ENCODE results near the gene UCK2. TPM values are rescaled to one million over a fixed set of nuclear protein-coding genes. Genes with fewer than 3 reads are reported as not detected.

The UCK2 gene
- total RNA-seq, 1 experiment from 2014 or later = 77.9 TPM

DNA sequence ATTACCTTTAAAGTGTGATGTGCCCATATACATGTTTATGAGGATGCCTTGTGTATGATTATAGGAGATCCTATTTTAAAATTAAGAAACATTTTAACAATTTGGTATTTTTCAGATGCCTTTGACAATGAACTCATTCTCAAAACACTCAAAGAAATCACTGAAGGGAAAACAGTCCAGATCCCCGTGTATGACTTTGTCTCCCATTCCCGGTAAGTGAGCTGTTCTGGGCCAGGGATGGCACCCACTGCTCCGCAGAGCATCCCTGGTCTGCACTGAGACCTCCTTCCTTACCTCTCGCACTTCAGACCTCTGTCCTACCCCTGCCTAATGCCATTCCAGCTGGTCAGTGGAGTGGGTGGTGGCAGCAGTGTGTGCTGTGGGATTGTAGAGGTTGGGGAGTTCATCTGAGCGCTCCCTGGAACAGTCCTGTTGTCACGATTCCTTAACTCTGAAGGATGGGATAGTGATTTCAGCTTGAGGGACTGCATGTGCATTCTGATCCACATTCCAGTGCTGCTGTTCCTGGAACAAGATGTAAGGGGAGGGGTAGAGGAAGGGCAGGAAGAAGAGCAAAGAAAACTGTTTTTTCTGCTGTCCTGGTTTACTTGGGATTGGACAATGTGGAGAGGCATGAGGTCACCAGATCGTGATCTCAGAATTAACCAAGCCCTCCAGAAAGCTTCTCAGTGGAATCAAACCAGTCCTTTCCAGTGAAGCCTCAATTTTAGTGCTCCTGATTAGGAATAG, 63.9 kb downstream of the UCK2 start:
- no peak overlapping the region for H3T11ph ChIP-seq (ENCODE audit: low read length)
- H3K4me1 ChIP-seq (ENCODE audit: insufficient read depth, low read length) = no peaks in the 10 kb centered on the region
- peaks cover 12% of the 10 kb centered on the region; the same call in 1 of the 2 replicates for H3K79me2 ChIP-seq (ENCODE audit: insufficient read depth, low read length)
- Mint-ChIP-seq H3K4me3 (no peak overlapping the region), H3K9me3 (peaks cover 0 to 3% of the 10 kb centered on the region in 2 experiments; a peak in 2 of 5 replicates), H3K27me3 (ENCODE audit: low read depth) (no peaks in the 10 kb centered on the region), H3K27ac (peak overlapping the region in 2 of 3 experiments; percentile 2 to 40; a peak in 1 of 7 replicates), H3K4me1 (0 out of 4 replicates have a peak, but pooled peaks cover 0 to 3% of the 10 kb centered on the region in 2 experiments), H3K36me3 (ENCODE audit: insufficient read depth in 1 of 3, low read depth in 3 of 3) (peaks cover 40 to 65% (median 61%) of the 10 kb centered on the region in 3 experiments)
- H2AFZ ChIP-seq (ENCODE audit: low read length) = no peak overlapping the region
- no peak overlapping the region for H2BK20ac ChIP-seq (ENCODE audit: low read depth, low read length, poor library complexity, severe bottlenecking)
- no peak for DNase-seq
- H4K8ac ChIP-seq (replicated peaks; ENCODE audit: insufficient read length, low read depth, low read length) = no peak overlapping the region
- H2BK12ac ChIP-seq (ENCODE audit: insufficient read length, low read depth, low read length) = no peak overlapping the region
- no peak overlapping the region for H3K27ac ChIP-seq (ENCODE audit: insufficient read length, low read depth, low read length)
- H2BK15ac ChIP-seq (ENCODE audit: low read depth, low read length) = no peak overlapping the region
- H4K5ac ChIP-seq (ENCODE audit: insufficient read length, low read depth, low read length) = no peak overlapping the region
- no peak overlapping the region for H3K14ac ChIP-seq (ENCODE audit: insufficient read depth, low read length)
- H3K4me2 ChIP-seq (ENCODE audit: insufficient read depth, insufficient read length, low read length) = no peak overlapping the region
- H3K4ac ChIP-seq (ENCODE audit: low read depth, low read length) = no peak overlapping the region
- TF ChIP-seq, protein P1, sequence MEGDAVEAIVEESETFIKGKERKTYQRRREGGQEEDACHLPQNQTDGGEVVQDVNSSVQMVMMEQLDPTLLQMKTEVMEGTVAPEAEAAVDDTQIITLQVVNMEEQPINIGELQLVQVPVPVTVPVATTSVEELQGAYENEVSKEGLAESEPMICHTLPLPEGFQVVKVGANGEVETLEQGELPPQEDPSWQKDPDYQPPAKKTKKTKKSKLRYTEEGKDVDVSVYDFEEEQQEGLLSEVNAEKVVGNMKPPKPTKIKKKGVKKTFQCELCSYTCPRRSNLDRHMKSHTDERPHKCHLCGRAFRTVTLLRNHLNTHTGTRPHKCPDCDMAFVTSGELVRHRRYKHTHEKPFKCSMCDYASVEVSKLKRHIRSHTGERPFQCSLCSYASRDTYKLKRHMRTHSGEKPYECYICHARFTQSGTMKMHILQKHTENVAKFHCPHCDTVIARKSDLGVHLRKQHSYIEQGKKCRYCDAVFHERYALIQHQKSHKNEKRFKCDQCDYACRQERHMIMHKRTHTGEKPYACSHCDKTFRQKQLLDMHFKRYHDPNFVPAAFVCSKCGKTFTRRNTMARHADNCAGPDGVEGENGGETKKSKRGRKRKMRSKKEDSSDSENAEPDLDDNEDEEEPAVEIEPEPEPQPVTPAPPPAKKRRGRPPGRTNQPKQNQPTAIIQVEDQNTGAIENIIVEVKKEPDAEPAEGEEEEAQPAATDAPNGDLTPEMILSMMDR (conservative IDR thresholded peaks at IDR 0.05) = no peak
- H3K18ac ChIP-seq (ENCODE audit: insufficient read length, low read depth, low read length) = no peak overlapping the region
- no CpG with 5 or more reads among the region's 7 CpGs for WGBS (ENCODE audit: extremely low coverage, insufficient read length, low lambda C conversion rate)
- no peaks in the 10 kb centered on the region for H3K23me2 ChIP-seq (ENCODE audit: insufficient read length, low read depth, low read length, poor library complexity, severe bottlenecking)
- H3K79me1 ChIP-seq (ENCODE audit: insufficient read depth, low read depth, low read length, poor library complexity, severe bottlenecking) = peaks cover 2% of the 10 kb centered on the region
- no peaks in the 10 kb centered on the region for H3K27me3 ChIP-seq (ENCODE audit: insufficient read depth, low read length)
- no peak overlapping the region for H2BK5ac ChIP-seq (ENCODE audit: insufficient read length, low read length)
- H2BK120ac ChIP-seq (ENCODE audit: low read depth, low read length, poor library complexity, severe bottlenecking) = no peak overlapping the region
- no peaks in the 10 kb centered on the region for H3K9me3 ChIP-seq (ENCODE audit: control insufficient read depth, low read depth, low read length)
- H3K23ac ChIP-seq (ENCODE audit: insufficient read length, low read depth, low read length) = no peak overlapping the region
- H3K9ac ChIP-seq (ENCODE audit: extremely low read depth, insufficient read length, low read length) = no peak overlapping the region
- H3K56ac ChIP-seq (ENCODE audit: insufficient read length, low read depth, low read length) = no peak overlapping the region
- no peaks in the 10 kb centered on the region for H4K20me1 ChIP-seq (ENCODE audit: control insufficient read depth, insufficient read depth, insufficient read length)
- H4K91ac ChIP-seq (ENCODE audit: insufficient read length, low read depth, low read length) = no peak overlapping the region
- no peak overlapping the region for H2AK5ac ChIP-seq (ENCODE audit: insufficient read length, low read length)
